ENCODE measurements around the gene LRRC26. TPM values are rescaled to one million over a fixed set of nuclear protein-coding genes. Genes with fewer than 3 reads are reported as not detected.

The LRRC26 gene
- total RNA-seq, 1 experiment from 2014 or later = not detected

DNA sequence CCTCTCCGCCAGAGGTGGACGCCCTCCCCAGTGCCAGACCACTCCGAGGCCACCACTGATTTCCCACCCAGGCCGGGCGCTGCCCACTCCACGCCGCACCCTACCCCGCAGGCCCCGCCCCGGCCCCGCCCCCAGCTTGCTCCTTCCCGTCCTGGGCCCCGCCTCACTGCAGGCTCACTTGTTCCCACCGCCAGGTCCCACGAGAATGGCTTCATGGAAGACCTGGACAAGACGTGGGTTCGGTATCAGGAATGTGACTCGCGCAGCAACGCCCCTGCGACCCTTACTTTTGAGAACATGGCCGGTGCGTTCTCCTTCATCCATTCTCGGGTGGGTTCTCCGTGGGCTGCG, 6.5 kb downstream of the LRRC26 start:
- peaks cover 94% of the 10 kb centered on the region for H3K27me3 ChIP-seq (replicated peaks; ENCODE audit: insufficient read depth, low read depth, low read length, poor library complexity)
- peak overlapping the region; percentile 36 for H3K4me3 ChIP-seq (ENCODE audit: low read depth, low read length, poor library complexity, severe bottlenecking)
- no peak for TF ChIP-seq EZH2 (IDR thresholded peaks at IDR 0.05; ENCODE audit: borderline replicate concordance, low read depth, low read length, poor library complexity, severe bottlenecking)
- TF ChIP-seq, protein P1, sequence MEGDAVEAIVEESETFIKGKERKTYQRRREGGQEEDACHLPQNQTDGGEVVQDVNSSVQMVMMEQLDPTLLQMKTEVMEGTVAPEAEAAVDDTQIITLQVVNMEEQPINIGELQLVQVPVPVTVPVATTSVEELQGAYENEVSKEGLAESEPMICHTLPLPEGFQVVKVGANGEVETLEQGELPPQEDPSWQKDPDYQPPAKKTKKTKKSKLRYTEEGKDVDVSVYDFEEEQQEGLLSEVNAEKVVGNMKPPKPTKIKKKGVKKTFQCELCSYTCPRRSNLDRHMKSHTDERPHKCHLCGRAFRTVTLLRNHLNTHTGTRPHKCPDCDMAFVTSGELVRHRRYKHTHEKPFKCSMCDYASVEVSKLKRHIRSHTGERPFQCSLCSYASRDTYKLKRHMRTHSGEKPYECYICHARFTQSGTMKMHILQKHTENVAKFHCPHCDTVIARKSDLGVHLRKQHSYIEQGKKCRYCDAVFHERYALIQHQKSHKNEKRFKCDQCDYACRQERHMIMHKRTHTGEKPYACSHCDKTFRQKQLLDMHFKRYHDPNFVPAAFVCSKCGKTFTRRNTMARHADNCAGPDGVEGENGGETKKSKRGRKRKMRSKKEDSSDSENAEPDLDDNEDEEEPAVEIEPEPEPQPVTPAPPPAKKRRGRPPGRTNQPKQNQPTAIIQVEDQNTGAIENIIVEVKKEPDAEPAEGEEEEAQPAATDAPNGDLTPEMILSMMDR (conservative IDR thresholded peaks at IDR 0.05; ENCODE audit: low read depth, low read length) = no peak
- POLR2A ChIA-PET (ENCODE audit: low non-redundant PET) = no interaction called here
- peaks cover 15% of the 10 kb centered on the region for H3K4me1 ChIP-seq (ENCODE audit: insufficient read depth, low read length, poor library complexity, severe bottlenecking)
- no TSS peak for BruUV-seq (replicated peaks)
- intact Hi-C loops (cut with micrococcal nuclease; ENCODE audit: unreplicated experiment) = no loop called here
- no peaks in the 10 kb centered on the region for H3K9me3 ChIP-seq (ENCODE audit: low read depth, low read length, poor library complexity, severe bottlenecking)
- H3K27ac ChIP-seq (ENCODE audit: low read depth, low read length, poor library complexity, severe bottlenecking) = no peak overlapping the region
- no peaks in the 10 kb centered on the region for H3K36me3 ChIP-seq (ENCODE audit: insufficient read depth, low read length, poor library complexity, severe bottlenecking)
- CTCF ChIA-PET = interaction anchor here (1.2 kb wide), 1 partner anchor 95 kb away, joined by 10 read pairs; no protein-coding TSS in a partner anchor
- peak; percentile 76 for DNase-seq (ENCODE audit: low spot score)

DNA sequence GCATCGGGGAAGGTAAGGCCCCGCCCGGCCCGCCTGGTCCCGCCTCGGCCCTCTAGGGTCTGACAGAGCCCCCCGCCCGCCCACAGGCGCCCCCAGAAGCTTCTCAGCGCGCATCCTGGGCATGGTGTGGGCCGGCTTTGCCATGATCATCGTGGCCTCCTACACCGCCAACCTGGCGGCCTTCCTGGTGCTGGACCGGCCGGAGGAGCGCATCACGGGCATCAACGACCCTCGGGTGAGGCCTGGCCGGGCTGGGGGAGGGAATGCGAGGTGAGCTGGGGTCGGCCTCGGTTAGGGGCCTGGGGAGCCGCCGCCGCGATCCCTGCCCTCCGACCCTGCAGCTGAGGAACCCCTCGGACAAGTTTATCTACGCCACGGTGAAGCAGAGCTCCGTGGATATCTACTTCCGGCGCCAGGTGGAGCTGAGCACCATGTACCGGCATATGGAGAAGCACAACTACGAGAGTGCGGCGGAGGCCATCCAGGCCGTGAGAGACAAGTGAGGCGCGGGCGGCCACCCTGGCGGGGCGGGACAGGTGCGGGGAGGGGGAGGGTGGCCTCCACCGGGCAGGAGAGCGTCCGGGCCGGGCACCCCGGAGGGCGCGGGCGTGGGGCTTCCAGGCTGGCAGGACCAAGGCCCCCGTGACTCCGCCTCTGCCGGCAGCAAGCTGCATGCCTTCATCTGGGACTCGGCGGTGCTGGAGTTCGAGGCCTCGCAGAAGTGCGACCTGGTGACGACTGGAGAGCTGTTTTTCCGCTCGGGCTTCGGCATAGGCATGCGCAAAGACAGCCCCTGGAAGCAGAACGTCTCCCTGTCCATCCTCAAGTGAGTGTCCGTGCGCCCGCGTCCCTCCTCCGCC, 7.1 kb downstream of the LRRC26 start:
- ChIA-PET CTCF (interaction anchor here (0.7 to 1.2 kb wide), 2 partner anchors 54 to 95 kb away, joined by 8 to 10 read pairs; a partner anchor contains a TSS), POLR2A (ENCODE audit: low non-redundant PET) (no interaction called here)
- peaks cover 15% of the 10 kb centered on the region for H3K4me1 ChIP-seq (ENCODE audit: insufficient read depth, low read length, poor library complexity, severe bottlenecking)
- DNase-seq (ENCODE audit: low spot score) = peak; percentile 62
- H3K9me3 ChIP-seq (ENCODE audit: low read depth, low read length, poor library complexity, severe bottlenecking) = no peaks in the 10 kb centered on the region
- peaks cover 89% of the 10 kb centered on the region for H3K27me3 ChIP-seq (replicated peaks; ENCODE audit: insufficient read depth, low read depth, low read length, poor library complexity)
- H3K27ac ChIP-seq (ENCODE audit: low read depth, low read length, poor library complexity, severe bottlenecking) = no peak overlapping the region
- H3K36me3 ChIP-seq (ENCODE audit: insufficient read depth, low read length, poor library complexity, severe bottlenecking) = no peaks in the 10 kb centered on the region
- peak overlapping the region; percentile 36 for H3K4me3 ChIP-seq (ENCODE audit: low read depth, low read length, poor library complexity, severe bottlenecking)
- TF ChIP-seq, protein P1 (conservative IDR thresholded peaks at IDR 0.05; ENCODE audit: low read depth, low read length) = 0 out of 2 replicates have a peak, but pooled peaks have one; percentile 14
- TF ChIP-seq EZH2 (IDR thresholded peaks at IDR 0.05; ENCODE audit: borderline replicate concordance, low read depth, low read length, poor library complexity, severe bottlenecking) = peak; percentile 76
- intact Hi-C loops (cut with micrococcal nuclease; ENCODE audit: unreplicated experiment) = no loop called here
- BruUV-seq (replicated peaks) = no TSS peak

DNA sequence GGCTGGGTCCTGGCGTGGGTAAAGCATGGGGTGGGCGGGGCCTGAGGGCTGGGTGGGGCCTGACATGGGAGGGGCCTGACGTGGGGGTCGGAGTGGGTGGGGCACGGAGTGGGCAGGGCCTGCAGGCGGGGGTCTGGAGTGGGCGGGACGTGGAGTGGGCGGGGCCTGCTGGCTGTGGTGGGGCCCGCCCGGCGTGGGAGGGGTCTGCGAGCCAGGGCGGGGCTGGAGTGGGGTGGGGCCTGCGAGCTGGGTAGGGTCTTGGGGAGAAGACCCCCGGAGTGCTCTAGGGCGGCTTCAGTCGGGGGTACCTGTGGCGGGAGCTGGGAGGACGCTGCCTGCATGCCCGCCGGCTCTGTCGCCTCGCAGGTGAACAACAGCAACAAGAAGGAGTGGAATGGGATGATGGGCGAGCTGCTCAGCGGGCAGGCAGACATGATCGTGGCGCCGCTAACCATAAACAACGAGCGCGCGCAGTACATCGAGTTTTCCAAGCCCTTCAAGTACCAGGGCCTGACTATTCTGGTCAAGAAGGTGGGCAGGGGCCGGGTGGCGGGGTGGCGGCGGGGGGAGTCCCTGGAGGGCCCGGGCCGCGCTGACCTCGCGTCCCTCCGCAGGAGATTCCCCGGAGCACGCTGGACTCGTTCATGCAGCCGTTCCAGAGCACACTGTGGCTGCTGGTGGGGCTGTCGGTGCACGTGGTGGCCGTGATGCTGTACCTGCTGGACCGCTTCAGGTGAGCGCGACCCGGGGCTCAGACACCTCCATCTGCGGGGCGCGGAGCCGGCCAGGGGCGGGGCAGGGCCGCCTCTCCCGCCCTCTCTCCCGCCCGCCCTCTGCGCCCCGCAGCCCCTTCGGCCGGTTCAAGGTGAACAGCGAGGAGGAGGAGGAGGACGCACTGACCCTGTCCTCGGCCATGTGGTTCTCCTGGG, 8.0 kb downstream of the LRRC26 start:
- Histone ChIP-seq H3K27ac (ENCODE audit: low read depth, low read length, poor library complexity, severe bottlenecking) (no peak overlapping the region), H3K4me1 (ENCODE audit: insufficient read depth, low read length, poor library complexity, severe bottlenecking) (peaks cover 20% of the 10 kb centered on the region), H3K9me3 (ENCODE audit: low read depth, low read length, poor library complexity, severe bottlenecking) (no peaks in the 10 kb centered on the region), H3K4me3 (ENCODE audit: low read depth, low read length, poor library complexity, severe bottlenecking) (peak overlapping the region; percentile 36), H3K27me3 (replicated peaks; ENCODE audit: insufficient read depth, low read depth, low read length, poor library complexity) (peaks cover 80% of the 10 kb centered on the region), H3K36me3 (ENCODE audit: insufficient read depth, low read length, poor library complexity, severe bottlenecking) (no peaks in the 10 kb centered on the region)
- intact Hi-C loops (cut with micrococcal nuclease; ENCODE audit: unreplicated experiment) = no loop called here
- DNase-seq (ENCODE audit: low spot score) = peak; percentile 54
- no peak for TF ChIP-seq EZH2 (IDR thresholded peaks at IDR 0.05; ENCODE audit: borderline replicate concordance, low read depth, low read length, poor library complexity, severe bottlenecking)
- TF ChIP-seq, protein P1 (conservative IDR thresholded peaks at IDR 0.05; ENCODE audit: low read depth, low read length) = no peak
- no TSS peak for BruUV-seq (replicated peaks)
- ChIA-PET POLR2A (ENCODE audit: low non-redundant PET) (no interaction called here), CTCF (interaction anchor here (0.7 to 1.2 kb wide), 2 partner anchors 55 to 94 kb away, joined by 8 to 10 read pairs; a partner anchor contains a TSS)

Measured in A673 (cell line).